HEK293 (cell line): ENCODE data around the gene TRAF3.

Experiments used
- CTCF ChIP-seq: fragments of 450-650 bp; formaldehyde crosslinking; IDR thresholded peaks from 2 replicates; pipeline ENCODE4 v1.5.1; 2016; ENCODE audit warnings: missing biosample characterization, missing genetic modification characterization
- PRDM1 ChIP-seq: fragments of 450-650 bp; formaldehyde crosslinking; IDR thresholded peaks from 2 replicates; pipeline ENCODE4; 2016; ENCODE audit warnings: missing biosample characterization, missing genetic modification characterization
- YY1 ChIP-seq: fragments of 450-650 bp; formaldehyde crosslinking; IDR thresholded peaks from 2 replicates; pipeline ENCODE4 v1.5.1; 2018; ENCODE audit warnings: missing biosample characterization, missing genetic modification characterization
- ZBTB20 ChIP-seq: fragments of 450-650 bp; formaldehyde crosslinking; IDR thresholded peaks from 2 replicates; pipeline ENCODE4 v1.5.1; 2016; ENCODE audit warnings: missing biosample characterization, missing genetic modification characterization
- ZNF132 ChIP-seq: fragments of 450-650 bp; formaldehyde crosslinking; IDR thresholded peaks from 2 replicates; pipeline ENCODE4 v1.5.1; 2017; ENCODE audit warnings: missing biosample characterization, missing genetic modification characterization, borderline replicate concordance
- ZNF624 ChIP-seq: fragments of 450-650 bp; formaldehyde crosslinking; IDR thresholded peaks from 2 replicates; pipeline ENCODE4 v1.5.1; 2017; ENCODE audit warnings: missing biosample characterization, missing genetic modification characterization
- ZNF670 ChIP-seq: fragments of 450-650 bp; formaldehyde crosslinking; IDR thresholded peaks from 2 replicates; pipeline ENCODE4 v1.5.1; 2016; ENCODE audit warnings: missing biosample characterization, missing genetic modification characterization, low read depth
- ZNF747 ChIP-seq: fragments of 450-650 bp; formaldehyde crosslinking; IDR thresholded peaks from 2 replicates; pipeline ENCODE4 v1.5.1; 2016; ENCODE audit warnings: missing biosample characterization, missing genetic modification characterization
- ZNF76 ChIP-seq: fragments of 450-650 bp; formaldehyde crosslinking; IDR thresholded peaks from 2 replicates; pipeline ENCODE4; 2016; ENCODE audit warnings: low read depth, missing biosample characterization, missing genetic modification characterization, borderline replicate concordance
- TF ChIP-seq, protein P1 (sequence below): fragments of 450-650 bp; formaldehyde crosslinking; IDR thresholded peaks from 2 replicates; pipeline ENCODE4 v1.5.1; 2016; ENCODE audit warnings: missing biosample characterization, missing genetic modification characterization
- TF ChIP-seq, protein P2 (sequence below): IDR thresholded peaks from 2 replicates; pipeline ENCODE4 v1.6.1; 2011; ENCODE audit warnings: mild to moderate bottlenecking, low read depth, low read length, borderline replicate concordance
- TF ChIP-seq, protein P3 (sequence below): fragments of 450-650 bp; formaldehyde crosslinking; IDR thresholded peaks from 2 replicates; pipeline ENCODE4 v1.5.1; 2016; ENCODE audit warnings: missing biosample characterization, missing genetic modification characterization

- TF ChIP-seq ZNF747 (no peak), ZNF624 (tag by site-specific recombination) (no peak), YY1 (tag by site-specific recombination) (no peak), ZNF670 (tag by site-specific recombination) (no peak), CTCF (tag by site-specific recombination) (no peak), ZNF132 (tag by site-specific recombination) (no peak), ZNF76 (tag by site-specific recombination) (no peak), ZBTB20 (tag by site-specific recombination) (no peak), PRDM1 (tag by site-specific recombination) (no peak)
- TF ChIP-seq, protein P1, sequence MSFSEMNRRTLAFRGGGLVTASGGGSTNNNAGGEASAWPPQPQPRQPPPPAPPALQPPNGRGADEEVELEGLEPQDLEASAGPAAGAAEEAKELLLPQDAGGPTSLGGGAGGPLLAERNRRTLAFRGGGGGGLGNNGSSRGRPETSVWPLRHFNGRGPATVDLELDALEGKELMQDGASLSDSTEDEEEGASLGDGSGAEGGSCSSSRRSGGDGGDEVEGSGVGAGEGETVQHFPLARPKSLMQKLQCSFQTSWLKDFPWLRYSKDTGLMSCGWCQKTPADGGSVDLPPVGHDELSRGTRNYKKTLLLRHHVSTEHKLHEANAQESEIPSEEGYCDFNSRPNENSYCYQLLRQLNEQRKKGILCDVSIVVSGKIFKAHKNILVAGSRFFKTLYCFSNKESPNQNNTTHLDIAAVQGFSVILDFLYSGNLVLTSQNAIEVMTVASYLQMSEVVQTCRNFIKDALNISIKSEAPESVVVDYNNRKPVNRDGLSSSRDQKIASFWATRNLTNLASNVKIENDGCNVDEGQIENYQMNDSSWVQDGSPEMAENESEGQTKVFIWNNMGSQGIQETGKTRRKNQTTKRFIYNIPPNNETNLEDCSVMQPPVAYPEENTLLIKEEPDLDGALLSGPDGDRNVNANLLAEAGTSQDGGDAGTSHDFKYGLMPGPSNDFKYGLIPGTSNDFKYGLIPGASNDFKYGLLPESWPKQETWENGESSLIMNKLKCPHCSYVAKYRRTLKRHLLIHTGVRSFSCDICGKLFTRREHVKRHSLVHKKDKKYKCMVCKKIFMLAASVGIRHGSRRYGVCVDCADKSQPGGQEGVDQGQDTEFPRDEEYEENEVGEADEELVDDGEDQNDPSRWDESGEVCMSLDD (tag by site-specific recombination), result no peak
- TF ChIP-seq, protein P2, sequence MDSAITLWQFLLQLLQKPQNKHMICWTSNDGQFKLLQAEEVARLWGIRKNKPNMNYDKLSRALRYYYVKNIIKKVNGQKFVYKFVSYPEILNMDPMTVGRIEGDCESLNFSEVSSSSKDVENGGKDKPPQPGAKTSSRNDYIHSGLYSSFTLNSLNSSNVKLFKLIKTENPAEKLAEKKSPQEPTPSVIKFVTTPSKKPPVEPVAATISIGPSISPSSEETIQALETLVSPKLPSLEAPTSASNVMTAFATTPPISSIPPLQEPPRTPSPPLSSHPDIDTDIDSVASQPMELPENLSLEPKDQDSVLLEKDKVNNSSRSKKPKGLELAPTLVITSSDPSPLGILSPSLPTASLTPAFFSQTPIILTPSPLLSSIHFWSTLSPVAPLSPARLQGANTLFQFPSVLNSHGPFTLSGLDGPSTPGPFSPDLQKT, result no peak
- TF ChIP-seq, protein P3, sequence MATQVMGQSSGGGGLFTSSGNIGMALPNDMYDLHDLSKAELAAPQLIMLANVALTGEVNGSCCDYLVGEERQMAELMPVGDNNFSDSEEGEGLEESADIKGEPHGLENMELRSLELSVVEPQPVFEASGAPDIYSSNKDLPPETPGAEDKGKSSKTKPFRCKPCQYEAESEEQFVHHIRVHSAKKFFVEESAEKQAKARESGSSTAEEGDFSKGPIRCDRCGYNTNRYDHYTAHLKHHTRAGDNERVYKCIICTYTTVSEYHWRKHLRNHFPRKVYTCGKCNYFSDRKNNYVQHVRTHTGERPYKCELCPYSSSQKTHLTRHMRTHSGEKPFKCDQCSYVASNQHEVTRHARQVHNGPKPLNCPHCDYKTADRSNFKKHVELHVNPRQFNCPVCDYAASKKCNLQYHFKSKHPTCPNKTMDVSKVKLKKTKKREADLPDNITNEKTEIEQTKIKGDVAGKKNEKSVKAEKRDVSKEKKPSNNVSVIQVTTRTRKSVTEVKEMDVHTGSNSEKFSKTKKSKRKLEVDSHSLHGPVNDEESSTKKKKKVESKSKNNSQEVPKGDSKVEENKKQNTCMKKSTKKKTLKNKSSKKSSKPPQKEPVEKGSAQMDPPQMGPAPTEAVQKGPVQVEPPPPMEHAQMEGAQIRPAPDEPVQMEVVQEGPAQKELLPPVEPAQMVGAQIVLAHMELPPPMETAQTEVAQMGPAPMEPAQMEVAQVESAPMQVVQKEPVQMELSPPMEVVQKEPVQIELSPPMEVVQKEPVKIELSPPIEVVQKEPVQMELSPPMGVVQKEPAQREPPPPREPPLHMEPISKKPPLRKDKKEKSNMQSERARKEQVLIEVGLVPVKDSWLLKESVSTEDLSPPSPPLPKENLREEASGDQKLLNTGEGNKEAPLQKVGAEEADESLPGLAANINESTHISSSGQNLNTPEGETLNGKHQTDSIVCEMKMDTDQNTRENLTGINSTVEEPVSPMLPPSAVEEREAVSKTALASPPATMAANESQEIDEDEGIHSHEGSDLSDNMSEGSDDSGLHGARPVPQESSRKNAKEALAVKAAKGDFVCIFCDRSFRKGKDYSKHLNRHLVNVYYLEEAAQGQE (tag by site-specific recombination), result no peak
Observed at GRCh38 chr14:102862154-102862773, 85.0 kb downstream of the TRAF3 start.
